Right hindlimb (tissue), 1 donor: ENCODE results near the gene TRO.

ENCODE experiments used
- DNase-seq: peaks from one replicate; pipeline ENCODE4 v3.0.0-alpha.2; 2018

Gene TRO

DNA sequence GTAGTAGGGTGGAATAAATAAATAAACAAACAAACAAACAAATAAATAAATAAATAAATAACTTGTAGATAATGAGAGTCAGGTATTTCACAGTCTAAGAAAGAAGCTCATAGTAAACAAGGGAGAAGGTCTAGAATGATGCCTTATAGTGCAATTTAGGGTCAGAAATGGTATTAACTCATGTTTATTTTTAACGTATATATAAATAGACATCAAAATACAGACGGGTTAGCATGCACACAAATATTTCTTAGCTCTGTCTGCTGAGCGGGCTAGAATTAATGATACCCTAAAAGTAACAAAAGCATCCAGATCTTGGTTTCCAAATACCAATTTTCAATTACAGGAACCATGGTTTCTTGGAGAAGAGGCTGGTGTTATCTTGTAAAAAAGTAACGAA lies 56.8 kb downstream of the TRO start:
- DNase-seq: no peak

DNA sequence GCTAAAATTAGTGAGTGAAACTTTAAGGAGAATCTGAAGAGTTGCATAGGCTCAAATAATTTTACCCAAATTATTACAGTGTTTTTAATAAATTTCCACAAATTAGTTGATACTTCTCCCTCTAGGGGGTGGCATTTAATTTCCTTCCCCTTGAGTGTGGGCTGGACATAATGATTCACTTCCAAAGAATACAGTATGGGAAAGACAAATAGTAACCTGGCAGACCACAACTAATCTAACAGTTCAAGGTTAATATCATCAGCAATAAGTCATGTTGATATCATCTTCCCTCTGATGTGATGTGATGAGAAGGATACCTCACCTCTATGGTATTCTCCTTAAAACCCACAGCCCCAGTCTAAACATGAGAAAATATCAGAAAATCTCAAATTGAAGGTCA lies 57.8 kb downstream of the TRO start:
- no peak for DNase-seq

DNA sequence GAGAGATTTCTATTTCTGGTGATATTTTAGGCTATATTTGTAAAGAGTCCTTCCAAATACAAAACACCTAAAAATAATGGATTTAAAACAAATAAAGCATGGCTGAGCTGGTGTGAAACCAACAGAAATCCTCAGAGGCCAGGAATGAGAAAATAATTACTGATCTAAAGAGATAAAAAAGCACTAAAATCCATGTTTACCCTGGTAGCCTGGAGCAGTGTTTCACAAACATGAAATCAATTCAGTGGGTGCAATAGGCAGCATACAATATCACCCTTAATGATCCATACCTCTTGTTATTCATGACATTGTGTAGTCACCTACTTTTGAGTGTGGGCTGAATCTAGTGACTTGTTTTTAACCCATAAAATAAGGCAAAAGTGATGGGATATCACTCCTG lies 58.8 kb downstream of the TRO start:
- no peak for DNase-seq

DNA sequence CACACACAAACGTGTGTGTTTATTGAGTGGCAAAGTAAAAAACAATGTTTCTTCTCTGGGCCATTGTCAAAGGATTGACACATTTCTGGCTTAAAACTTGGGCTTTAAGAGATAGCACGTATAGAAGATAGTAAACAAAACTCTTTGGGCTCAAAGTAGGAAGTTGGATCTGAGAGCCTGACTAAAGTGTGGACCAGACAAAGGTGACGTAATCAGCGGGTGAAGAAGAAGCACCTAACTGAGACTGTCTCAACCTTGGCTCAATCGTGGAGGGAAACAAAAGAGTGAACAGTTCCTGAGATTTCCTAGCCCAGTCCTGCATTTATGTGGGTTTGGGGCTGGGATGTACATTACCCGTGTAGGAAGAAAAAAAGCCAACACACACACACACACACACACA lies 59.7 kb downstream of the TRO start:
- no peak for DNase-seq
